ENCODE results near the gene ASPG.

Gene ASPG

GRCh38 chr14:104093366-104094055, 8.0 kb downstream of the ASPG start:
- DNase-seq (ENCODE audit: low read depth), result no peak

DNA sequence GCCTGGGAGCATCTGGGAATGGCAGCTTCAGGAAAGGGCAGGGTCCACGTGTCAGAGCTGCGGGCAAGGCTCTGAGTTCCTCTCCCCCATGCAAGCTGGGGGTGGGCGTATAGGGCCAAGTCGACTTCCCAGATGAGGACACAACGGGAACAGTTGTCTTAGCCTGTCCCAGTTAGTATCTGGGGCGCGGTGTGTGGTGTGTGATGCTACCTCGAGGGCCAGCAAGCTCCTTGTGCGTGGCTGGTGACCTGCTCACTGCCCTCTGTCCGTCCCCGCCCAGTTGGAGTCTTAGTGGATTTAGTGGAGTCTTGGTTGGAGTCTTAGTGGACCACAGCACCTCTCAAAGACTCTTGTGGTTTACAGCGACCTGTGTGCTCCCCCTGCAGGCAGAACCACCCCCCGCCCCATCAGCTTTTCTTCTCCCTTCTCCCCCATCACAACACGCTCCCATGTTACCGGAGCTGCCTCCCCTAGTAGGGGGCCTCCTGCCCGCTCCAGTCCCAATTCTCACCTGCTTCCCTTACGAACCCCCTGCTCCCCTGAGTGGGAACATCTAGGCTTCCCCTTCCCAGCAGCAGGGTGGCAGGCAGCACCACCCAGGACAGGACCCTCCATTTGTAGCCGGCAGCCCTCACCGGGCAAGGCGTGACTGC, 8.7 kb downstream of the ASPG start:
- no peak for DNase-seq (ENCODE audit: low read depth)

- peak; percentile 75 for DNase-seq (ENCODE audit: low read depth)
These were observed 9.4 kb downstream of the ASPG start for GRCh38 chr14:104094709-104095425.

- no peak for DNase-seq (ENCODE audit: low read depth)
These were observed 10.2 kb downstream of the ASPG start for GRCh38 chr14:104095426-104096310.

DNA sequence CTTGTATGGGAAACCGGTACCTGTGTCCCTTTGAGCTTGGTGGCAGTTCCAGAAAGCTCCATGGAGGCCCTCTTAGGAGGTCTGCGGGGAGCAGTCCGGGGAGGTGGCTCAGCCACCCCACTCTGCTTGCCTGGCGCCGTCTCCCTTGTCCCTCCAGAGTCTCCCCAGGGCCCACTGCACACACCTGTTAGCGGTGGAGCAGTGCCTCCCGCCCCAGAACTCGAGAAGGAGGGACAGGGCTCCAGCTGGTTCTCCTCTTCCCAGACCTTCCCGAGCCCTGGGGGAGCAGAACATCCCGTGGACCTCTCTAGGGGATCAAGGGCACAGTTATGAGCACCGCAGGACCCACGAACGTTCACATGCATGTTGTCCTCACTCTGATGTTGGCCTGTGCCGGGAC, 10.8 kb downstream of the ASPG start:
- DNase-seq (ENCODE audit: low read depth), result no peak

DNA sequence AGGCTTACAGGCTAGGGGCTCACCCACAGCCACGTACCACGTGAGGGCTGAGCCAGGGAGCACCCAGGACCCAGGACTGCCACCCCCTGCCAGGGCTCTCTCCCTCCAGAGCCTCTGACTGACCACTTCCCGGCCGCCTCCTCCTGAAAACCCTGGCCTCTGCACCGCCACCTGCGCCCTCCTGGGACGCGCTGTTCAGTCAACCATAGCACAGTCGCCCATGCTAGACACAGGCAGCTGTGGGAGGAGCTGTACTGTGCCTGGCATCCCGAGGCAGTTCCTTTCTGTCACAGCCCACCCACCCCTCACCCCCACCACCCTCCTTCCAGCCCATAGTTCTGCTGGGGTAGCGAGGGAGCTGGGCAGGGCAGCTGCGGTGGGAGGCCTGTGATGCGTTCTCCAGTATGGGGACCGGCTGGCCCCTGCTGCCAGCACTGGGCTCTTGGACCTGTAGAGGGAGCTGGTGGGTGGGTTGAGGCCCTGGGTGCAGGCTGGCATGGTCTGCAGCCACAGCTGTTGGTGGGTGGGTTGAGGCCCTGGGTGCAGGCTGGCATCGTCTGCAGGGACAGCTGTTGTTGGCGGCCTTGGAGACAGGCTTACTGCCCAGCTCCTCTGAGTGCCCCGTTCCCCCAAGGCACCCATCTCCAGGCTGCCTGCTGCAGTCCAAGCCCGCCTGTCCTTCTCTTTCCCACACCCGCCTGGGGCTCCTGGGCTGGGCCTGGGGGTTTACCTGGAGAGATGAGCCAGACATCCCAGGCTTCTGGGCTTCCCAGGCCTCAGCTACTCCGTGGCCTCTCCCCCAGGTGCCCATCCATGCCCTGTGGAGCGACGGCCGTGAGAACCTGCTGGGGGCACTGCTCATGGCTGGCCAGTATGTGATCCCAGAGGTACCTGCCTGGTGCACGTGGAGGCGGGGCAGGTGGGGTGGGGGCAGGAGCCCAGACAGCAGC, 11.5 kb downstream of the ASPG start:
- DNase-seq (ENCODE audit: low read depth), result no peak

DNA sequence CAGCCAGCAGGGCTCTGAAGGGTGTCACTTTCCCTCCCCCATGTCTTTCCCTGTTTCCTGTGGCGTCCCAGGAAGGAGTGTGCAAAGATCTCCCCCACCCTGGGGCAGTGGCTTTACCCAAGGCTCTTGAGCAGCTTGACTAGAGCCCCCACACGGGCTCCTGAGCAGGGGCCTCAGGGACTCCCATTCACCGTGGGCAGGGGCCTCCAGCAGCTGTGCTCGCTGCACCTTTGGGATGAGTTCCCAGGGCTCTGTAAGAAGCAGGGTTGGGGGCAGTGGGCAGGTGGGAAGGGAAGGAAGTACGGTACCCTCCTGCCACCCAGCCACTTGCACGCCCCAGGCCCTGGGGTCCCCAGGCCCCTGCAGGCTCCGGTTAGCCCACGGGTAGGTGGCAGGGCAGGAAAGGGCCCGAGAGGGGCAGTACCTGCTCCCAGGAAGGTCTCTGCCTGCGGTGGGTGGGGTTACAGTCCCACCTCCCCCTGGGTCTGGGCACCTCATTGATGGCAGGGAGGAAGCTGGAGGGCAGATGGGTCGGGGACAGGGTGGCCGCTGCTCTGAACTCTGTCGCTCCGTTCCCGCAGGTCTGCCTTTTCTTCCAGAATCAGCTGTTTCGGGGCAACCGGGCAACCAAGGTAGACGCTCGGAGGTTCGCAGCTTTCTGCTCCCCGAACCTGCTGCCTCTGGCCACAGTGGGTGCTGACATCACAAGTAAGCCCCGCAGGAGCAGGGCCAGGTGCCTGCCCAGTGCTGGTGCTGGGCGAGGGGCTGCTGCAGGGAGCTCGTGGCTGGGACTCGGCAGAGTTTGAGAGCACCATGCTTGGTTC, 13.0 kb downstream of the ASPG start:
- no peak for DNase-seq (ENCODE audit: low read depth)

- no peak for DNase-seq (ENCODE audit: low read depth)
These were observed 13.9 kb downstream of the ASPG start for GRCh38 chr14:104099096-104100041.

DNA sequence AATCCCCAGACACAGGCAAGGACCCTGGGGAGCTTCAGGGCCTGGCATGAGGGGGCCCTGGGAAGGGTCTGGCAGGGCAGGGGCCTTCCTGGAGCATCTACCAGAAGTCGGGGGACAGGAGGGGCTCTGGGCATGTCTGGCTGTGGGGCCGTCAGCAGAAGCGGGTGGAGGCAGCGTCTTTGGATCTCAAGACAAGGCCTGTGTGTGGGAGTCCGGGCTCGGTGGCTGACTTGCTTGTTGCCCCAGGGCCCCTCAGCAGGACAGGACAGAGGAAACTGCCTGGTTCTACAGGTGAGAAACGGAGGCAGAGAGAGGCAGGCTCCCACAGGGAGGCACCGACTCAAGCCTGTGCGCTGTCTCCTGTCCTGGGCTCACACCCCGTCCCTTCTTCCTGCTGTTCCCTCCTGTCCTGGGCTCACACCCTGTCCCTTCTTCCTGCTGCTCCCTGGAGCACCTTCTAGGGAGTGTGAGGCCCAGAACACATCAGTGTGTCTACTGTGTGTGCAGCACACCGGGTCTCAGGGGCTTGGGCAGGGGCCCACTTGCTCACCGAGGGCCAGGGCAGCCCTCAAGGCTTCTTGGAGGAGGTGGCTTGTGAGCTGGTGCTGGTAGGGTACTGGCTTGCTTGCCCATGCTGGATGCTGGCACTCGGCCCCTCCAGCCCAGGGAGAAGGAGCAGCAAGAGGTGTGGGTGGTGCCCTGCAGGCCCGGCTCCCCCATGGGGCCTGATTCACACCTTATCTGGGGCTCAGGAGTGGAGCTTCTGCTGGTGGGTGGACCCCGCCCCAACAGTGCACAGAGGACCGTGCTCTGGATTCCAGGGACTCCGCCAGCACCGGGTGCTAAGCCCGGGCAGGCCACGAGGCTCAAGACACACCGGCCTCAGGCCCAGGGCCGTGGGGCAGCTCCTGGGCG, 14.9 kb downstream of the ASPG start:
- no peak for DNase-seq (ENCODE audit: low read depth)

DNA sequence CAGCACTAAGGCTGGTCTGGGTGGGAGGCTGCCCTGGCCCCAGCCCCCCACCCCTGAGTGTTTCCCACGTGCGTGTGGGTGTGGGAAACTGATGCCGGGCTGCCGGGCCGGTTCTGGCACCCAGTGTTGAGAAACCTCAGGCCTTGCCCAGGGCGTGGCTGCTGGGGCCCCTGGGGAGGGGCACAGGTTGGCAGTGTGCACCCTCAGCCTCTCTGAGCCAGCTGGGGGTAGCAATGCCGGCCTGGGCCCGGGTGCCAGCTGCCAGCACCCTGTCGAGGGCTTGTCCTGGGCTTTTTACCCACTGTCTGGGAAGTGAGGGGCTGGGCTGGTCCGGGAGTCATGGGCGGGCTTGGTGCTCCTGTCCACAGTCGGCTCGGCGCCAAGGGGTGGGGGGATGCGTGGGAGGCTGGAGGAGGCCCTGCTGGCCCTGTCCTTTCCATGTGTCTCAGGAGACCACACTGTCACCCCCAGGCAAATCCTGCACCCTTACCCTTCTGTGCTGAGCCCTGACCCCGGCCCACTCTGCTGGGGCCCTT, 15.7 kb downstream of the ASPG start:
- no peak for DNase-seq (ENCODE audit: low read depth)

GRCh38 chr14:104101651-104102281, 16.3 kb downstream of the ASPG start:
- DNase-seq (ENCODE audit: low read depth), result no peak

DNA sequence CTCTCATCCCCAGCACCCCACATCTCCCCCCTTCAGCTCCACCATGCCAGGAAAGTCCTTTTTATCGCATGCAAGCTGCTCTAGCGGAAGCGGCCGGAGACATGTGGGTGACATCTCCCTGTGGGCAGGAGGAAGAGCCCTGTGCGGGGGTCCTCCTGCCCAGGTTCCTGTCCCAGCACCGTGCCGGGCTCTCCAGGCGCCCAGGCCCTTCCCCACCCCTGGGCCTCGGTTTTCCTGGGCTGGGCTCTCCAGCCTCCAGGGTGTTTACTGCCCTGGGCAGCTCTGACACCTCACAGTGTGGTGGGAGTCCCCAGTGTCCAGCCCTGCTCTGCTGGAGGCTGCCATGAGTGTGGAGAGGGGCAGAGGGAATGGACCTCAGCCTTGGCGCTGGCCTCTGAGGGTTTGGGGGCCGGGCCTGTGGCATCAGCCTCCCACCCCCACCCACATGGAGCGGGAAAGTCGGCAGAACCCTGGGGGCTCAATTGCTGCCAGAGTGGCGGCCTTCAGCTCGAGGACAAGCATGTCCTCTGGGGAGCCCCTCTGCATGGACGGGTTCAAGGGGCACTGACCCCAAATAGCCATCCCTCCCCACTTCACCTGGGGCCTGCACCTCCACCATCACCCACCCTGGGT, 16.9 kb downstream of the ASPG start:
- DNase-seq (ENCODE audit: low read depth), result no peak

DNA sequence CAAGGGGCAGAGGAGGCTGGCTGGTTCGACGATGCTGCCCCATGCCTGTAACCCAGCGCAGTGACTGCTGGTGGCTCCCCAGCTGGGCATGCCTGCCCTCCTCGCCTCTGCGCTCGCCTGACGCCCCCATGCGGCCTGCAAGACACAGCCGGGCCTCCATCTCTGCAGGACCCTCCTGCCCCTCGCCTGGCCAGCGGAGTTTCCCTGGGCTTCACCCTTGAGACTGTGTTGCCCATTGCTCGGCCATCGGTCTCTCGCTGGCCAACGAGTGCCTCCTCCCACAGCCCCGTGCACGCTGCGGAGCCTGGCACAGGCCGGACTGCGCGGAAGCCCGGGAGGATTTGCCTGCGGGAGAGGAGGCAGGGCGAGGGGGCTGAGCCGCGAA, 17.6 kb downstream of the ASPG start:
- DNase-seq (ENCODE audit: low read depth), result no peak

DNA sequence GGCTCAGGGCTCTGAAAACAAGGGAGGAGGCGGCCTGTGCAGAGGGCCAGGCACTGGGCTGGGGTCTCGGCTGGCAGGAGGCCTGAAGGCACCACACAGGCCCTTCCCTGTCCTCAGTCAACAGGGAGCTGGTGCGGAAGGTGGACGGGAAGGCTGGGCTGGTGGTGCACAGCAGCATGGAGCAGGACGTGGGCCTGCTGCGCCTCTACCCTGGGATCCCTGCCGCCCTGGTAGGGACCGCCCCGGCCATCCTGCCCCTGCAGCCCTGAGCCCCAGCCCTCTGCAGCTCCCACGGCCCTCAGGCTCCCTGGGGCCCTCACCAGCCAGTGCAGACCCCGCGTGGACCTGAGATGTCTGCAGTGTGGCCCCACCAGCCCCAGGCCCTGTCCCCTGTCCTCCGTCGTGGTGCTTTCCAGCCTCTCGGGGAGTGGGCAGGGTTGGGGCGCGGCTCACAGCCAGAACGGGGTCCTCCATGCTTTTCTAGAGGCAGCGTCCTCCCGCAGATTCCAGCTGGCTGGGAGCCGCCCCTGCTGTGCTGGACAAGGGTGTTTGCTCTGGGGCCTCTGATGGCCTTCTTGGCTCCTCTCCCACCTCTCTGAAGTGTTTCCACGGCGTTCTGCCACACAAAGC, 18.1 kb downstream of the ASPG start:
- no peak for DNase-seq (ENCODE audit: low read depth)

- DNase-seq (ENCODE audit: low read depth), result no peak
These were observed 18.8 kb downstream of the ASPG start for GRCh38 chr14:104104076-104104901.
